HepG2 (cell line): ENCODE measurements around the gene TNS4. TPM values are rescaled to one million over a fixed set of nuclear protein-coding genes. Genes with fewer than 3 reads are reported as not detected.

Experiments used
- AKAP8 ChIP-seq: sonication (generic); formaldehyde crosslinking; IDR thresholded peaks from 2 replicates; pipeline ENCODE4 v1.5.1; 2020; ENCODE audit warnings: mild to moderate bottlenecking, missing genetic modification reagents
- DRAP1 ChIP-seq: IDR thresholded peaks from 2 replicates; pipeline ENCODE4 v1.6.1; 2016; ENCODE audit warnings: missing genetic modification reagents, missing compliant biosample characterization
- GLMP ChIP-seq: sonication (generic); formaldehyde crosslinking; IDR thresholded peaks from 2 replicates; pipeline ENCODE4 v1.9.0; 2021; ENCODE audit warnings: missing genetic modification reagents, mild to moderate bottlenecking, borderline replicate concordance
- GZF1 ChIP-seq: sonication (generic); formaldehyde crosslinking; IDR thresholded peaks from 2 replicates; pipeline ENCODE4 v1.5.1; 2020; ENCODE audit warnings: mild to moderate bottlenecking, missing genetic modification reagents
- HHEX ChIP-seq: IDR thresholded peaks from 2 replicates; pipeline ENCODE4 v1.6.1; 2016; ENCODE audit warnings: control low read depth
- HNF1B ChIP-seq: sonication (generic); formaldehyde crosslinking; IDR thresholded peaks from 2 replicates; pipeline ENCODE4 v1.5.1; 2020; ENCODE audit warnings: mild to moderate bottlenecking, moderate library complexity, missing genetic modification reagents
- KDM1A ChIP-seq: IDR thresholded peaks from 2 replicates; pipeline ENCODE4 v1.6.1; 2016; ENCODE audit warnings: missing compliant biosample characterization
- KDM5A ChIP-seq: fragments of 200-600 bp; sonication (generic); IDR thresholded peaks from 2 replicates; pipeline ENCODE4 v1.7.0; 2018; ENCODE audit warnings: antibody characterized with exemption, mild to moderate bottlenecking, low read length, borderline replicate concordance
- MIER2 ChIP-seq: IDR thresholded peaks from 2 replicates; pipeline ENCODE4 v1.6.1; 2016; ENCODE audit warnings: missing biosample characterization, missing genetic modification reagents
- MXD1 ChIP-seq: sonication (generic); formaldehyde crosslinking; IDR thresholded peaks from 2 replicates; pipeline ENCODE4 v1.4.0; 2020; ENCODE audit warnings: mild to moderate bottlenecking, missing genetic modification reagents
- MXD4 ChIP-seq: IDR thresholded peaks from 2 replicates; pipeline ENCODE4 v1.6.1; 2016; ENCODE audit warnings: mild to moderate bottlenecking, missing biosample characterization, missing genetic modification reagents
- PAWR ChIP-seq: sonication (generic); formaldehyde crosslinking; IDR thresholded peaks from 2 replicates; pipeline ENCODE4 v1.4.0; 2020; ENCODE audit warnings: missing genetic modification reagents, mild to moderate bottlenecking, borderline replicate concordance
- SRSF4 ChIP-seq: fragments of 200-400 bp; formaldehyde crosslinking; IDR thresholded peaks from one replicate; pipeline ENCODE4 v1.6.1; 2018; ENCODE audit warnings: mild to moderate bottlenecking, low read depth, low read length, moderate library complexity; ENCODE audit not compliant: poor library complexity, severe bottlenecking
- STAG1 ChIP-seq: sonication (generic); formaldehyde crosslinking; IDR thresholded peaks from 2 replicates; pipeline ENCODE4 v1.4.0; 2020; ENCODE audit warnings: missing genetic modification reagents
- TGIF2 ChIP-seq: IDR thresholded peaks from 2 replicates; pipeline ENCODE4 v1.6.1; 2016; ENCODE audit warnings: control low read depth, missing compliant biosample characterization
- THAP11 ChIP-seq: IDR thresholded peaks from 2 replicates; pipeline ENCODE4 v1.6.1; 2016; ENCODE audit warnings: missing biosample characterization, missing genetic modification reagents
- ZC3H13 ChIP-seq: sonication (generic); formaldehyde crosslinking; IDR thresholded peaks from 2 replicates; pipeline ENCODE4 v1.8.1; 2023; ENCODE audit warnings: mild to moderate bottlenecking, missing genetic modification reagents, moderate library complexity
- ZNF292 ChIP-seq: sonication (generic); formaldehyde crosslinking; IDR thresholded peaks from 2 replicates; pipeline ENCODE4 v1.8.1; 2022; ENCODE audit warnings: mild to moderate bottlenecking, low read depth, missing genetic modification reagents, borderline replicate concordance
- ZNF597 ChIP-seq: sonication (generic); formaldehyde crosslinking; IDR thresholded peaks from 2 replicates; pipeline ENCODE4 v1.5.0; 2020; ENCODE audit warnings: missing genetic modification reagents
- ZNF629 ChIP-seq: sonication (generic); formaldehyde crosslinking; conservative IDR thresholded peaks from 2 replicates; pipeline ENCODE4 v1.5.0; 2020; ENCODE audit warnings: missing genetic modification reagents
- polyA plus RNA-seq, 8 experiments: library from polyadenylated mRNA; depleted of rRNA in 3 of 8; stranded (reverse) in 7 of 8; unstranded in 1 of 8; fragments of >200 nt; fragmentation: Illumina TruSeq in 4 of 8; extraction: Trizol in 4 of 8; gene quantifications; 2 replicates each; pipeline versions ENCODE4 v1.2.1 to v1.2.3, GENCODE V29; 2011 to 2016; ENCODE audit warnings: low read depth in 4 of 8, missing spikeins in 1 of 8, mixed read lengths in 1 of 8; ENCODE audit not compliant: insufficient read depth in 1 of 8
- total RNA-seq, 5 experiments: library from RNA; depleted of rRNA; stranded (reverse); fragments of >200 nt; fragmentation: Illumina TruSeq; extraction: Trizol; gene quantifications; 2 replicates each; pipeline ENCODE4 v1.2.3, GENCODE V29; 2016; ENCODE audit warnings: low read depth in 1 of 5

TNS4 gene
- total and polyA plus RNA-seq, 2 of the 13 experiments (the other 11 are each of a cell fraction or from before 2014, with no cell fraction given) = 0.58 to 2.1 TPM

- TF ChIP-seq ZNF292 (0 out of 2 replicates have a peak, but pooled peaks have one; percentile 10), MXD1 (CRISPR knock-in tag) (peak; percentile 87), GZF1 (CRISPR knock-in tag) (0 out of 2 replicates have a peak, but pooled peaks have one; percentile 25), SRSF4 (no peak), PAWR (no peak), HNF1B (CRISPR knock-in tag) (0 out of 2 replicates have a peak, but pooled peaks have one; percentile 3), AKAP8 (no peak), TGIF2 (no peak; the same call in 1 of the 2 replicates), KDM5A (no peak), KDM1A (CRISPR knock-in tag) (peak; percentile 48; the same call in 1 of the 2 replicates), GLMP (CRISPR knock-in tag) (no peak), ZNF629 (no peak; the same call in 1 of the 2 replicates), MXD4 (CRISPR knock-in tag) (no peak), ZNF597 (CRISPR knock-in tag) (no peak), STAG1 (CRISPR knock-in tag) (peak; percentile 74), ZC3H13 (CRISPR knock-in tag) (peak; percentile 85), HHEX (no peak), THAP11 (CRISPR knock-in tag) (peak; percentile 47; the same call in 1 of the 2 replicates), DRAP1 (CRISPR knock-in tag) (peak; percentile 31), MIER2 (CRISPR knock-in tag) (peak; percentile 58; the same call in 1 of the 2 replicates)
Observed at GRCh38 chr17:40443196-40443987, 58.0 kb downstream of the TNS4 start, which contains the start of gene IGFBP4 (continued).
